Glutamatergic neuron (in vitro differentiated cells): ENCODE results near the gene SEC31B. TPM values are rescaled to one million over a fixed set of nuclear protein-coding genes. Genes with fewer than 3 reads are reported as not detected.

Experiments
- DNase-seq: peaks from one replicate; pipeline ENCODE4 v3.0.0; 2022
- H3K27ac Mint-ChIP-seq: one replicate; pipeline ENCODE4 v1.8.0; 2020; ENCODE audit warnings: mild to moderate bottlenecking, mixed read lengths, inconsistent platforms; ENCODE audit not compliant: unreplicated experiment
- H3K27me3 Mint-ChIP-seq: one replicate; pipeline ENCODE4 v1.8.0; 2020; ENCODE audit warnings: mild to moderate bottlenecking, moderate library complexity, mixed read lengths, inconsistent platforms; ENCODE audit not compliant: unreplicated experiment
- H3K36me3 Mint-ChIP-seq: one replicate; pipeline ENCODE4 v1.8.0; 2020; ENCODE audit warnings: mild to moderate bottlenecking, mixed read lengths, inconsistent platforms; ENCODE audit not compliant: unreplicated experiment
- H3K4me1 Mint-ChIP-seq: one replicate; pipeline ENCODE4 v1.8.0; 2020; ENCODE audit warnings: mild to moderate bottlenecking, low read depth, mixed read lengths, inconsistent platforms; ENCODE audit not compliant: unreplicated experiment
- H3K4me3 Mint-ChIP-seq: one replicate; pipeline ENCODE4 v1.8.0; 2020; ENCODE audit warnings: mild to moderate bottlenecking, mixed read lengths, inconsistent platforms; ENCODE audit not compliant: unreplicated experiment
- H3K9me3 Mint-ChIP-seq: one replicate; pipeline ENCODE4 v1.8.0; 2020; ENCODE audit warnings: mild to moderate bottlenecking, moderate library complexity, mixed read lengths, inconsistent platforms; ENCODE audit not compliant: unreplicated experiment
- total RNA-seq: library from RNA; stranded (reverse); fragmentation: NEBNext Ultra II Directional; extraction: Animal tissue kit (Norgen Biotek cat#: 25700); gene quantifications from one replicate; pipeline ENCODE4 v1.2.1, GENCODE V29; 2021; ENCODE audit not compliant: unreplicated experiment
- TF ChIP-seq, protein P1 (sequence below): fragments of 200-600 bp; sonication (generic); IDR thresholded peaks from one replicate; pipeline ENCODE4 v1.5.0; 2021; ENCODE audit not compliant: partially characterized antibody, unreplicated experiment

SEC31B gene
- total RNA-seq, 1 donor from 2014 or later = 22.3 TPM

GRCh38 chr10:100565206-100565985, 45.7 kb upstream of the SEC31B start:
- TF ChIP-seq, protein P1, sequence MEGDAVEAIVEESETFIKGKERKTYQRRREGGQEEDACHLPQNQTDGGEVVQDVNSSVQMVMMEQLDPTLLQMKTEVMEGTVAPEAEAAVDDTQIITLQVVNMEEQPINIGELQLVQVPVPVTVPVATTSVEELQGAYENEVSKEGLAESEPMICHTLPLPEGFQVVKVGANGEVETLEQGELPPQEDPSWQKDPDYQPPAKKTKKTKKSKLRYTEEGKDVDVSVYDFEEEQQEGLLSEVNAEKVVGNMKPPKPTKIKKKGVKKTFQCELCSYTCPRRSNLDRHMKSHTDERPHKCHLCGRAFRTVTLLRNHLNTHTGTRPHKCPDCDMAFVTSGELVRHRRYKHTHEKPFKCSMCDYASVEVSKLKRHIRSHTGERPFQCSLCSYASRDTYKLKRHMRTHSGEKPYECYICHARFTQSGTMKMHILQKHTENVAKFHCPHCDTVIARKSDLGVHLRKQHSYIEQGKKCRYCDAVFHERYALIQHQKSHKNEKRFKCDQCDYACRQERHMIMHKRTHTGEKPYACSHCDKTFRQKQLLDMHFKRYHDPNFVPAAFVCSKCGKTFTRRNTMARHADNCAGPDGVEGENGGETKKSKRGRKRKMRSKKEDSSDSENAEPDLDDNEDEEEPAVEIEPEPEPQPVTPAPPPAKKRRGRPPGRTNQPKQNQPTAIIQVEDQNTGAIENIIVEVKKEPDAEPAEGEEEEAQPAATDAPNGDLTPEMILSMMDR = no peak
- H3K4me1 Mint-ChIP-seq = no peaks in the 10 kb centered on the region
- H3K27ac Mint-ChIP-seq = no peak overlapping the region
- H3K27me3 Mint-ChIP-seq = peaks cover 22% of the 10 kb centered on the region
- peaks cover 5% of the 10 kb centered on the region for H3K9me3 Mint-ChIP-seq
- H3K4me3 Mint-ChIP-seq = no peak overlapping the region
- no peaks in the 10 kb centered on the region for H3K36me3 Mint-ChIP-seq
- DNase-seq = no peak

DNA sequence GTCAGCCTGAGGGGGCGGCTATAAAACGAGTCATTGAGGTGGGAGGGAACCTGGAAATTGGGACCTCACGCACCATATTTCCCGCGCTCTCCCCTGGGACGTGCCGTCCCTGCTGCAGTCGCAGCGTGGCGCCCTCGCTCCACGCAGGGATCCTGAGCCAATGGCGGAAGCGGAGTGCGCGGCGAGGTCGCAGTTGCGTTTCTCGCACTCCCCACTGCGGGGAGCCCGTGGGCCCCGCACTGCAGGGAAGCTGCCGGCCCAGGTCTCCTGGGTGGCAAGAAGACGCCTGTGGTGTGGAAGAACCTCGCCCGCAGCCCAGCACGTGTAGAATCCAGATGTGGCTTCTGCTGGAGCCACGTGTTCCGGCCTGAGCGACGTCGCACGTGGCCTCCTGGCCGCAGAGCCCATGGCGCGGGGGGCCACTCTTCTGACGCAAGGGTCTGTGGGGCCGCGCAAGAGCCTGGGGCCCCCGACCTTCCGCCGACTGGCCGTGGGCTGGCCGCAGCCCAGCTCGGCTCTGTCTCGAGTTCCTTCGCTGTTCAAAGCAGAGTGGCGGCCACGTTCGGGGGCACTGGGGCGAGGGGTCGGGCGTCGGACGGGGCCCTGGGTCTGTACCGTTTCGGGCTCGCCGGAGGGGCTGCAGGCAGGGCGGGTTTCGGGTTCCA, 42.5 kb upstream of the SEC31B start:
- peaks cover 5% of the 10 kb centered on the region for H3K36me3 Mint-ChIP-seq
- TF ChIP-seq, protein P1 = peak; percentile 81
- H3K27me3 Mint-ChIP-seq = peaks cover 19% of the 10 kb centered on the region
- peaks cover 5% of the 10 kb centered on the region for H3K9me3 Mint-ChIP-seq
- H3K27ac Mint-ChIP-seq = no peak overlapping the region
- H3K4me3 Mint-ChIP-seq = no peak overlapping the region
- no peaks in the 10 kb centered on the region for H3K4me1 Mint-ChIP-seq
- DNase-seq = peak; percentile 83

DNA sequence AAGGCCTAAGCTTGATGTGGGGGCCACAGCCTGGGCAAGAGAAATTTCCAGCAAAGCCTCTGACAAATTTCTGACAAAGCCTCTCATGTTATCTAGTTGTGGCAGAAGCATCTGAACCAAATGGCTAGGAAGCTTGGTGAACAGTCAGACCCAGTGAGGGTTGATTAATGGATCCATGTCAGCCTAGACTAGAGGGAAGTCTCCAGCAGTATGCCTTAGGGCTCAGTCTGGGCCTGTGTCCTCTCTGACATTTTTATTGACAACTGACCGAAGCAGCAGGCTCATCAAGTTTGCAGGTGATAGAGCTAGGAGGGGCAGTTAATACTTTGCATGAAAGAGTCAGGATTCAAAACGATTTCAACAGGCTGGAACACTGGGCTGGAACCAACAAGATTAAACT, 41.3 kb upstream of the SEC31B start:
- H3K27me3 Mint-ChIP-seq = peaks cover 18% of the 10 kb centered on the region
- TF ChIP-seq, protein P1 = no peak
- H3K27ac Mint-ChIP-seq = no peak overlapping the region
- no peak overlapping the region for H3K4me3 Mint-ChIP-seq
- H3K9me3 Mint-ChIP-seq = peaks cover 2% of the 10 kb centered on the region
- H3K4me1 Mint-ChIP-seq = no peaks in the 10 kb centered on the region
- no peak for DNase-seq
- peaks cover 5% of the 10 kb centered on the region for H3K36me3 Mint-ChIP-seq

DNA sequence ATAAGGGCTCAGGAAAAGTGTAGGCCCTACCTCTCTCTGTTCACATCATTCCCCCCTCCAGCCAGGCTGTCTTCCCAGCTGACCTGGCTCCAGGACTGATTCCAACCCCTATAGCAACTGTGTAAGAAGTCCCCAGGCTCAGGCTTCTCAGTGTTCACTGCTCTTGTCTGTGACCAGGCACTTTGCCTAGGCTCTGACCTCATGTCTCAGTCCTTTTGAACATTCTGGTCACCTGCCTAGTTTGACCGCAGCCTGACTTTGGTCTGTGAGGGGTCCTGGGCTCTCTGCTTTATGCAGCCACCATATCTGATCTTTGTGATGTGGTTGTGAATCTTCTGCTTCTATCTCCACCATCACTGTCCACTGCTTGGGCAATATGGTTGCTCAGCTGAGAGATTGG, 40.6 kb upstream of the SEC31B start:
- H3K27ac Mint-ChIP-seq = no peak overlapping the region
- no peaks in the 10 kb centered on the region for H3K4me1 Mint-ChIP-seq
- H3K36me3 Mint-ChIP-seq = peaks cover 5% of the 10 kb centered on the region
- TF ChIP-seq, protein P1 = no peak
- H3K4me3 Mint-ChIP-seq = no peak overlapping the region
- no peak for DNase-seq
- H3K27me3 Mint-ChIP-seq = peaks cover 16% of the 10 kb centered on the region
- H3K9me3 Mint-ChIP-seq = peaks cover 2% of the 10 kb centered on the region

DNA sequence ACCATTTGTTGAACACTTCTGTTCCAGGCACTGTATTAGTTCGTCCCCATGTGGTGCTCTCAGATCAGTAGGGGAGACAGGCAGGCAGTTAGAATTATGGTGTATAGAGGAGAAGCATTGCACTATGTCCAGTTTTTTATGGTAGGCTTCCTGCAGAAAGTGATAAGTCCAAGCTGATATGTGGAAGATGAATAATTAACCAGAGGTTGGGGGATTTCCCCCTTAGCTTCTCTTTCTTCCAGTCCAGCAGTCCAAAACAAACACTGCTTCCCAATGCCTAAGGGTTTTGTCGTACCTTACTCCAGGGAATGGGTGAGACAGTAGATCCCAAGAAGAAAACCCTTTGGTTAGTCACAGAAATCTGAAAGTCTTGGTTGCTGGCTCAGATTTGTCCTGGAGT, 35.2 kb upstream of the SEC31B start:
- Mint-ChIP-seq H3K4me3 (no peak overlapping the region), H3K36me3 (peaks cover 5% of the 10 kb centered on the region), H3K4me1 (no peaks in the 10 kb centered on the region), H3K27ac (no peak overlapping the region), H3K27me3 (peaks cover 3% of the 10 kb centered on the region), H3K9me3 (no peaks in the 10 kb centered on the region)
- no peak for DNase-seq
- TF ChIP-seq, protein P1 = no peak
